Measurements from ENCODE around the gene SECISBP2.

DNA sequence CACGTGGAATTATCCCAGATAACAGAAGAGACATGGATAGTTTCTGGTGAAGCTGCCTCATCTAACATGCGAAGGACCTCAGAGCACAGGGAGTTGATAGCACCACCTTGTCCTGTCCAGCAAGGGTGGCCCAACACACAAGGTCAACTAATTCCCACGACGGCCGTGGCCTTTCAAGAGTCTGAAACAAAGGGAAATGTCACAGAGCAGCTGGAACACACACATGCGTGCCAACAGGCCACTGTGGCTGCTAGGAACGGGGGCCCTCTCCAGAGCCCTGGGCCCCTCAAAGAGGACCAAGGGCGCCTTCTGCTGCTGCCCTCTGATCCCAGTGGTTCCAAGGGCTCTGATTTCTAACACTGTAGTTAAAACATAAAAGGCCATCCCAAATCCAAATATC is 50.7 kb downstream of the SECISBP2 start:
- TF ChIP-seq, protein P1, sequence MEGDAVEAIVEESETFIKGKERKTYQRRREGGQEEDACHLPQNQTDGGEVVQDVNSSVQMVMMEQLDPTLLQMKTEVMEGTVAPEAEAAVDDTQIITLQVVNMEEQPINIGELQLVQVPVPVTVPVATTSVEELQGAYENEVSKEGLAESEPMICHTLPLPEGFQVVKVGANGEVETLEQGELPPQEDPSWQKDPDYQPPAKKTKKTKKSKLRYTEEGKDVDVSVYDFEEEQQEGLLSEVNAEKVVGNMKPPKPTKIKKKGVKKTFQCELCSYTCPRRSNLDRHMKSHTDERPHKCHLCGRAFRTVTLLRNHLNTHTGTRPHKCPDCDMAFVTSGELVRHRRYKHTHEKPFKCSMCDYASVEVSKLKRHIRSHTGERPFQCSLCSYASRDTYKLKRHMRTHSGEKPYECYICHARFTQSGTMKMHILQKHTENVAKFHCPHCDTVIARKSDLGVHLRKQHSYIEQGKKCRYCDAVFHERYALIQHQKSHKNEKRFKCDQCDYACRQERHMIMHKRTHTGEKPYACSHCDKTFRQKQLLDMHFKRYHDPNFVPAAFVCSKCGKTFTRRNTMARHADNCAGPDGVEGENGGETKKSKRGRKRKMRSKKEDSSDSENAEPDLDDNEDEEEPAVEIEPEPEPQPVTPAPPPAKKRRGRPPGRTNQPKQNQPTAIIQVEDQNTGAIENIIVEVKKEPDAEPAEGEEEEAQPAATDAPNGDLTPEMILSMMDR (IDR thresholded peaks at IDR 0.05) = no peak
- no peak for TF ChIP-seq POLR2A (IDR thresholded peaks at IDR 0.05)

Data from breast epithelium (tissue), 3 donors.